Mucosa of rectum (tissue), 2 donors: Measurements from ENCODE around the gene TBL1XR1.

Source experiments
- H3K27ac ChIP-seq, 2 donors: one replicate each; pipeline ENCODE4 v1.7.0; 2013; ENCODE audit warnings: inconsistent platforms in 2 of 2, low read depth in 2 of 2, low read length in 2 of 2
- H3K27me3 ChIP-seq, 2 donors: one replicate each; pipeline ENCODE4 v1.7.0; 2013; ENCODE audit warnings: low read length in 2 of 2; ENCODE audit not compliant: control insufficient read depth in 2 of 2, insufficient read depth in 2 of 2
- H3K36me3 ChIP-seq, 2 donors: one replicate each; pipeline ENCODE4 v1.7.0; 2013; ENCODE audit warnings: low read length in 2 of 2; ENCODE audit not compliant: control insufficient read depth in 2 of 2, insufficient read depth in 2 of 2
- H3K4me1 ChIP-seq, 2 donors: one replicate each; pipeline ENCODE4 v1.7.0; 2013; ENCODE audit warnings: low read length in 2 of 2, mild to moderate bottlenecking in 1 of 2; ENCODE audit not compliant: control insufficient read depth in 2 of 2, insufficient read depth in 2 of 2
- H3K4me3 ChIP-seq, 2 donors: one replicate each; pipeline ENCODE4 v1.7.0; 2013; ENCODE audit warnings: low read length in 2 of 2
- H3K9ac ChIP-seq, 2 donors: one replicate each; pipeline ENCODE4 v1.7.0; 2013; ENCODE audit warnings: low read length in 2 of 2, low read depth in 1 of 2, mild to moderate bottlenecking in 1 of 2
- H3K9me3 ChIP-seq, 2 donors: one replicate each; pipeline ENCODE4 v1.7.0; 2013; ENCODE audit warnings: low read length in 2 of 2; ENCODE audit not compliant: control insufficient read depth in 2 of 2
- donor health status: healthy.
- donor health status: Normal muscosa, but diverticular disease.

The TBL1XR1 gene

GRCh38 chr3:177197041-177197726 is at the start of gene TBL1XR1:
Gene TBL1XR1, minus strand, starts transcription at chr3:177197482. Its CDS starts 132,505 bp downstream, at chr3:177064977.
- no peaks in the 10 kb centered on the region for H3K36me3 ChIP-seq
- H3K27me3 ChIP-seq, result no peaks in the 10 kb centered on the region
- peak within 1 kb of the TSS; percentile 98 to 99 for H3K27ac ChIP-seq
- H3K9ac ChIP-seq, result peak within 1 kb of the TSS; percentile 86 to 94
- no peaks in the 10 kb centered on the region for H3K9me3 ChIP-seq
- peak within 1 kb of the TSS; percentile 89 to 94 for H3K4me3 ChIP-seq
- H3K4me1 ChIP-seq, result peaks cover 26 to 42% of the 10 kb centered on the region in 2 donors

- Histone ChIP-seq H3K4me3 (no peak overlapping the region), H3K4me1 (peaks cover 4 to 15% of the 10 kb centered on the region in 2 donors), H3K9ac (no peak overlapping the region), H3K27ac (peak overlapping the region in 1 of 2 donors; percentile 50), H3K36me3 (no peaks in the 10 kb centered on the region), H3K27me3 (no peaks in the 10 kb centered on the region), H3K9me3 (no peaks in the 10 kb centered on the region)
These were observed 48.0 kb upstream of the TBL1XR1 start for GRCh38 chr3:177245250-177245649.

GRCh38 chr3:177244606-177245005 is 47.3 kb upstream of the TBL1XR1 start:
- peaks cover 3 to 8% of the 10 kb centered on the region in 2 donors for H3K4me1 ChIP-seq
- H3K27me3 ChIP-seq, result no peaks in the 10 kb centered on the region
- no peaks in the 10 kb centered on the region for H3K36me3 ChIP-seq
- H3K4me3 ChIP-seq, result no peak overlapping the region
- no peak overlapping the region for H3K27ac ChIP-seq
- no peaks in the 10 kb centered on the region for H3K9me3 ChIP-seq
- no peak overlapping the region for H3K9ac ChIP-seq

DNA sequence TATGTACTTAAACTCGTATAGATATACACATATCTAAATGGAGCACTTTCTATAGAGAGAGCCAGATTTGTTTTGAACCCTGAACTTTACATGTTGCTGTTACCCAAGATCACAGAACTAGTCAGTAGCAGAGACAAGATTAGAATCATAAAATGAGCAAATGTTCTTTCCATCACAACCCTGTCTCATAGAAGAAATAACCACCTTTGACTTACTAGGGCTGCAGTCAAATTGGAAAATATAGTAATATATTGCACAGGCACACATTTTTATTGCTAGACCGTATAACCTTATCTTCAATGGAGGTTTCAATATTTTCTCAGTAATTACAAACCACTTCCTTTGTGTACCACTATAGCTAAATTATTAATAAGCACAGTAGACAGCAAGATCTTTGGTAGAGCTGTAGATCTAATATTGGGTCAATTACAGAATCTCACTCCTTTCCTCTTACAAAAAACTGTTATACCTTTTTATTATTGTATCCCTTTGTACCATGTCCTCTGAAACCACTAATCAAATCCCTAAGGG is 41.5 kb upstream of the TBL1XR1 start:
- H3K4me1 ChIP-seq, result peaks cover 0 to 12% of the 10 kb centered on the region in 2 donors
- no peak overlapping the region for H3K27ac ChIP-seq
- no peaks in the 10 kb centered on the region for H3K27me3 ChIP-seq
- no peak overlapping the region for H3K4me3 ChIP-seq
- no peaks in the 10 kb centered on the region for H3K9me3 ChIP-seq
- no peak overlapping the region for H3K9ac ChIP-seq
- H3K36me3 ChIP-seq, result no peaks in the 10 kb centered on the region

- H3K27ac ChIP-seq, result no peak overlapping the region
- H3K4me1 ChIP-seq, result peaks cover 0 to 9% of the 10 kb centered on the region in 2 donors
- no peak overlapping the region for H3K9ac ChIP-seq
- H3K27me3 ChIP-seq, result no peaks in the 10 kb centered on the region
- no peaks in the 10 kb centered on the region for H3K36me3 ChIP-seq
- H3K9me3 ChIP-seq, result no peaks in the 10 kb centered on the region
- no peak overlapping the region for H3K4me3 ChIP-seq
These were observed 39.9 kb upstream of the TBL1XR1 start for GRCh38 chr3:177237206-177237605.

- Histone ChIP-seq H3K27ac (no peak overlapping the region), H3K27me3 (no peaks in the 10 kb centered on the region), H3K36me3 (no peaks in the 10 kb centered on the region), H3K9ac (no peak overlapping the region), H3K9me3 (no peaks in the 10 kb centered on the region), H3K4me1 (peaks cover 0 to 9% of the 10 kb centered on the region in 2 donors), H3K4me3 (no peak overlapping the region)
These were observed 39.4 kb upstream of the TBL1XR1 start for GRCh38 chr3:177236704-177237103.

DNA sequence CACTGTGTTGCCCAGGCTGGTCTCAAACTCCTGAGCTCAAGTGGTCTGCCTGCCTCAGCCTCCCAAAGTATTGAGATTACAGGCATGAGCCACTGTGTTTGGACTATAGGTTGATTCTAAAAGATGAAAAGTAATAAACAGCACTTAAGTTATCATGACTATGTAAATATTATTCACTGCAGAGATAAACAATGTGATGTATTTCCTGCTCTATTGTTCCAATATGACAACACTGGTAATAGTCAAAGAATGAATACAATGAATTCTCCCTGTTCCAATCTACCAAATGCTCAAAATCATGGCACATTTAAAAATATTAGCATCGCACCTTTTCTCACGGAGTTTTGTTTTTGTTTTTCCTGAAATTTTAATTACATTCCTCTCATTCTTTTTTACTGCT is 36.8 kb upstream of the TBL1XR1 start:
- H3K9ac ChIP-seq, result no peak overlapping the region
- H3K27ac ChIP-seq, result no peak overlapping the region
- no peaks in the 10 kb centered on the region for H3K9me3 ChIP-seq
- peaks cover 0 to 9% of the 10 kb centered on the region in 2 donors for H3K4me1 ChIP-seq
- no peaks in the 10 kb centered on the region for H3K36me3 ChIP-seq
- H3K4me3 ChIP-seq, result no peak overlapping the region
- no peaks in the 10 kb centered on the region for H3K27me3 ChIP-seq

DNA sequence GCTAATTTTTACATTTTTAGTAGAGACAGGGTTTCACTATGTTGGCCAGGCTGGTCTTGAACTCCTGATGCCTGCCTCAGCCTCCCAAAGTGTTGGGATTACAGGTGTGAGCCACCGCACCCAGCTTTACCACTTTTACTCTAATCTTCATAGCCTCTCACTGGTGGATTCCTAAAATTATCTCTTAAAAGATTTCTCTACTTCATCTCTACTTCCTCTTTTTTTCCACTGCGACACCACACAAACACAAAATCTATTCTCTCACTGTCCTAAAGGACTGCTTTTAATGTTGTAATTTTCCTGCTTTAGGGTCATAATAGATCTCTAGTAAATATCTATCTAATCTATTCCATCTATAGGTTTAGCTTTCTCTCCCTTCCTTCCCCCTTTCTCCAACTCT is 34.0 kb upstream of the TBL1XR1 start:
- Histone ChIP-seq H3K27me3 (no peaks in the 10 kb centered on the region), H3K9me3 (no peaks in the 10 kb centered on the region), H3K4me1 (no peaks in the 10 kb centered on the region), H3K36me3 (no peaks in the 10 kb centered on the region), H3K9ac (no peak overlapping the region), H3K27ac (no peak overlapping the region), H3K4me3 (no peak overlapping the region)

DNA sequence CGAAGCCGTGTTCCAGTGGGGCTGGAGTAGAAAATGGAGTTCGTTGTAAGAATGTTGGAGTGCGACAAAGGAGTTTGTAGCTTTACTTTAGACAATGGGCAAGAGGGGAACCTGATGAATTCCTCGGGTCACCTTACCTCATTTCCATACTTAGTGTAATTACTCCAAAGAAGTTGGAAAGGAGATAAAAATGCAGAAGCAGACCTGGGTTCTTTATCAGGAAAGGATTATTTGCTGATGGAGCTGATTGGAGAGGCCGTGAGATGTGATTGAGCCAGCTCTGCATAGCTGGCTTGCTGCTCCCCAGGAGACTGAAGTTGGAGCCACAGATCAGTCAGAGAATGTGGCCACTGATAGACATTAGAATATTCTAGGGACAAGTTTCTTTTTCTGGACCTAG is 33.4 kb upstream of the TBL1XR1 start:
- no peak overlapping the region for H3K9ac ChIP-seq
- H3K27ac ChIP-seq, result no peak overlapping the region
- H3K27me3 ChIP-seq, result no peaks in the 10 kb centered on the region
- H3K4me1 ChIP-seq, result no peaks in the 10 kb centered on the region
- no peak overlapping the region for H3K4me3 ChIP-seq
- no peaks in the 10 kb centered on the region for H3K36me3 ChIP-seq
- H3K9me3 ChIP-seq, result no peaks in the 10 kb centered on the region

DNA sequence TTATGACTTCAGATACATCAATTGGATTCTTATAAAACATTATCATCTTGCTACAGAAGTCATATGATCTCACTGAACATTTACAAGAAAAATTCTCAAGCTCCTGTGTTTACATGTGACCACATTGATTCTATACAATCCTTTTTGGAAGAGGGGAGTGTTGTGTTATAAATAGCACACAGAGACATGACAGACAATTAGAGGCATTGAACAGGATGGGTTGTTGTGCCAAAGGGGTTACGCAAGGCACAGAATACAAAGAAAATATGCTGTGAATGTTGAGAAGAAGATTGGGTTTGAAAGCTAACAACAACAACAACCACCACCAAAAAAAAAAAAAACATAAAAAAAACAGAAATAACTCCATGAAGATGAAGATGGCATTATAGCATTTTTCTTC is 32.5 kb upstream of the TBL1XR1 start:
- H3K9ac ChIP-seq, result no peak overlapping the region
- H3K27ac ChIP-seq, result no peak overlapping the region
- H3K4me1 ChIP-seq, result no peaks in the 10 kb centered on the region
- H3K27me3 ChIP-seq, result no peaks in the 10 kb centered on the region
- no peaks in the 10 kb centered on the region for H3K36me3 ChIP-seq
- H3K4me3 ChIP-seq, result no peak overlapping the region
- no peaks in the 10 kb centered on the region for H3K9me3 ChIP-seq
